HG03097 (cell line): ENCODE data around the gene ORC6.

ENCODE experiments used
- ATAC-seq: cut with Tn5 transposase; IDR thresholded peaks from one replicate; pipeline ENCODE4 v1.9.1; 2021; ENCODE audit not compliant: unreplicated experiment, low FRiP score

Gene ORC6

DNA sequence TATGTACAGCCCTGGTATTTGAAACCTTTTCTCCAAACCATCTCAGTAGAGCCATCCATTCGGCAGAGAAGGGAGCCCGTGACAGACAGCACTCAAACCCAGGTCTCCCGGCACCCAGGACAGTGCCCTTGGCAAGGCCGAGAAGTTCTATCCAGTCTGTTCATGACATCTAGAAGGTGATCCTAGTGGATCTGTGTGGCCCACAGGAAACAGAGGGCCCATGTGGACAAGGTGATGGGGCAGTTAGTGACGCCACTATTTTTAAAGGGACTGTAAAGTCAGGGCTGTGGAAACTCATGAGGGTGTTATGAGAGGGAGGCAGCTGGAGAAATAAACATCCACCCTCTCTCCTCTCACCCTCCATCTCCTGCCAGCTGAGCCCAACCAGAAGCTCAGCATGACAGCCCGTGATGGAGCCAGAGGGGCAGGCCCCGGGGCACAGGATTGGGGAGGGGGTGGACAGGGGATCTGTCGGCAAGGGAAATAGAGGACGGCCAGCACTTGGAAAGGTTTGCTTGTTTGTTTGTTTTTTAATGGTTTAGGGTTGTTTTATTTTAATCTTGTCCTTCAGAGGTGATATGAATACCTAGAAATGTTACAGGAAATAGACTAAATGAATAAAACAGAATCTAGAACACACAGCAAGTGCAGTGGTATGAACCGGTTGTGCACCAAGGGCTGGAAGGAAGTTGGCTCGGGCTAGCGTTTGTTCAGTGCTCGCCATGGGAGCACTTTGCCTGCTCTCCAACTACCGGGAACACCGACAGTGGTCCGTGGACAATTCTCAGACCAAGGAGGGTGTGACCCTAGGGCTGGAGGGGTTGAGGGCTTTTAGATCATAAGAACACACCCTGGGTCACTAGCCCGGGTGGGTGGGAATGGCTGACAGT, 41.6 kb downstream of the ORC6 start:
- no peak for ATAC-seq

- no peak for ATAC-seq
These were observed 42.5 kb downstream of the ORC6 start for GRCh38 chr16:46731691-46732555.

DNA sequence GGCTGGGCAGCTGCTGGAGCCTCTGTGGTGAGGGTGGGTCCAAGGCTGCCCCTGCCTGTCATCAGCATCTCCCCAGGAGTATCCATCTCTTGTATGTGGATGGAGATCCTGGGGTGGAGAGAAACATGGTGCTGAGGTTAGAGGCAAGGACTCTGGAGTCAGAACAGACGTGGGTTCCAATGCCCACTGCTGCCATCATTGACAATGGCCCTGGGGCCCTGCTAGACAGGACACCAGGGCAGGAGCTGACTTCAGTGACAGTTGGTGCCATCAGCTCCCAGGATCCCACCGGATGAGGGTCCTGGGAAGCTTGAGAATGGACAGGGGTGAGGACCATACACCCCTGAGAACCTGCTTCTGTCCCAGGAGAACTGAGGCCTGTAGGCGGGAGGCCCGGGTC, 43.1 kb downstream of the ORC6 start:
- no peak for ATAC-seq

DNA sequence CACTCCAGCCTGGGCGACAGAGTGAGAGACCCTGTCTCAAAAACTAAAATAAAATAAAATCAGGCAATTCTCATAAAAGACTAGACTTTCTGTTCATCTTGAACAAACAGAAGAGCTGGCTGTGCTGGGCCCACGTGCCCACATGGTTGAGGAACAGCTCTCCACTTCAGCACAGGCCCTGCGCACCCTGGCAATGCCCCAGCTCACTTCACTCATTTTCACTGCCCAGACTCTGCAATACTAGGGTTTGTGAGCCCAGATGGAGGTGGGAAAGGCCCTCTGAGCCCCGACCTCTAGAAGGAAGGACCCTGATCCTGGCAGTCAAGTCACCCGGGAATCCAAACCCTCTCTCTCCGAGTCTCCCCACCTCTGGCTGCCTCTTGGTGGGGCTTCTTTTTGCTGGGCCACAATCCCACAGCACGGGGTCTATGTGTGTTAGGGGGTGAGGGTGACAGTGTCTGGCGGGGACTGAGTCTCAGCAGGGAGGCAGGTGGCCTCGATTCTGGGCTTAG, 43.9 kb downstream of the ORC6 start:
- no peak for ATAC-seq

- ATAC-seq = no peak
These were observed 47.2 kb downstream of the ORC6 start for GRCh38 chr16:46736695-46737094.

DNA sequence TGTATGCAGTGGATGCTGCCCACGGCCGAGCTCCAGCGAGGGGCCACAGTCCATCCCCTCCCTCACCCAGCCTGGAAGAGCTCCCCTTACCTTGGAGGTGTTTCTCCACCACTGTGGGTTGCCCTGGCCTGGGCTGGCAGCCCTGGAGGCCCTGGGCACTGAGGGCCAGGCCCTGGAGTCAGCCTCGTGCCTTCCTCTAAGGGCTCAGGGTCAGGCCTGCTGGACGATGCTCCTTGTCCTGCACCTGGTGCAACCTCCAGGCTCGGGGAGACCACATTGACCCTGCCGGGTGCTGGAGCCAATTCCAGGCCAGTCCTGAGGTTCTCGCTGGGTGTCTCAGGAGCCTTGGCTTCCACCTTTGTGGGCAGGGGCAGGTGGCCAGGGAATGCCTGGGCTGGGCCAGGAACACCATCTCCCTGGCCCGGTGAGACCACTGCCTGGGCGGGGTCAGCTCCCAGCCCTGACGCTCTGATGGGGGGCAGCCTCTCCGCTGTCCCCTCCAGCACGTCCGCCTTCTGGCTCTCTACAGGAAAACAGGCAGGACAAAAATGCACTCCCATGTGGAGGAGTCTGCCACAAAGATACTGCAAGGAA, 48.3 kb downstream of the ORC6 start:
- no peak for ATAC-seq

GRCh38 chr16:46739934-46740333, 50.5 kb downstream of the ORC6 start:
- no peak for ATAC-seq

GRCh38 chr16:46743232-46743719, 53.8 kb downstream of the ORC6 start:
- peak; percentile 48 for ATAC-seq

- no peak for ATAC-seq
These were observed 56.2 kb downstream of the ORC6 start for GRCh38 chr16:46745617-46746016.

- ATAC-seq = no peak
These were observed 57.6 kb downstream of the ORC6 start for GRCh38 chr16:46746821-46747776.
